ENCODE results near the gene WRNIP1. TPM values are rescaled to one million over a fixed set of nuclear protein-coding genes. Genes with fewer than 3 reads are reported as not detected.

Gene WRNIP1
- total and polyA plus RNA-seq, 2 of the 4 experiments (the other 2 are of a cell fraction): 43.7 to 47.1 TPM

GRCh38 chr6:2716936-2717700, 48.1 kb upstream of the WRNIP1 start (continued):
- no peak for TF ChIP-seq CTCF (conservative IDR thresholded peaks at IDR 0.05; ENCODE audit: low read depth, low read length)

All from IMR-90 (cell line).